GM06990 (cell line): ENCODE results near the gene C1orf94.

ENCODE experiments used
- DNase-seq: peaks from one replicate; pipeline ENCODE4 v3.0.0-alpha.2; 2011; ENCODE audit not compliant: insufficient read length; ENCODE audit errors: extremely low read depth
- H3K27me3 ChIP-seq: replicated peaks from 2 replicates; pipeline ENCODE4 v1.6.0; 2011; ENCODE audit warnings: low read length; ENCODE audit not compliant: control insufficient read depth, insufficient read depth
- H3K36me3 ChIP-seq: 2 replicates; pipeline ENCODE4 v1.5.1; 2011; ENCODE audit warnings: low read length; ENCODE audit not compliant: control insufficient read depth, insufficient read depth
- H3K4me3 ChIP-seq: replicated peaks from 2 replicates; pipeline ENCODE4 v1.5.1; 2011; ENCODE audit warnings: low read depth, mild to moderate bottlenecking, control low read depth, low read length
- TF ChIP-seq, protein P1 (sequence below): IDR thresholded peaks from 2 replicates; pipeline ENCODE4 v1.5.1; 2011; ENCODE audit warnings: low read length, control low read depth, mild to moderate bottlenecking, inconsistent platforms; ENCODE audit not compliant: insufficient read depth, poor library complexity, severe bottlenecking

The C1orf94 gene

DNA sequence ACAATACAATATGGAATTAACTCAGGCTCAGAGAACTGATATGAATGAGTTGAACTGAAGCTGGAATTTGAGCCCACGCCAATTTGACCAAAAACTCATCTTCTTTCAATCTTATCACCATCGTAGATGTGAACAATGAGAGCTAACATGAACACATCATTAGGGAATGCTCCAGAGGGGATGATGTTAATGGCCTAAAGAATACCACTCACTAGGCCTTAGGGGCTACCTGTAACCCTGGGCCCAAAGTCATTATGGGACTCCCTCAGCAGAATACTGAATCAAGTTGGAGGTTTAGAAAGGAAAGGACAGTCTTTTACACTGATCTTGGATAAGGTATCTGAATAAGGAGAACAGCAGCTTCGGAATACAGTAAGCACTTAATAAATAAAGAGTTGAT lies 73.6 kb downstream of the C1orf94 start:
- TF ChIP-seq, protein P1, sequence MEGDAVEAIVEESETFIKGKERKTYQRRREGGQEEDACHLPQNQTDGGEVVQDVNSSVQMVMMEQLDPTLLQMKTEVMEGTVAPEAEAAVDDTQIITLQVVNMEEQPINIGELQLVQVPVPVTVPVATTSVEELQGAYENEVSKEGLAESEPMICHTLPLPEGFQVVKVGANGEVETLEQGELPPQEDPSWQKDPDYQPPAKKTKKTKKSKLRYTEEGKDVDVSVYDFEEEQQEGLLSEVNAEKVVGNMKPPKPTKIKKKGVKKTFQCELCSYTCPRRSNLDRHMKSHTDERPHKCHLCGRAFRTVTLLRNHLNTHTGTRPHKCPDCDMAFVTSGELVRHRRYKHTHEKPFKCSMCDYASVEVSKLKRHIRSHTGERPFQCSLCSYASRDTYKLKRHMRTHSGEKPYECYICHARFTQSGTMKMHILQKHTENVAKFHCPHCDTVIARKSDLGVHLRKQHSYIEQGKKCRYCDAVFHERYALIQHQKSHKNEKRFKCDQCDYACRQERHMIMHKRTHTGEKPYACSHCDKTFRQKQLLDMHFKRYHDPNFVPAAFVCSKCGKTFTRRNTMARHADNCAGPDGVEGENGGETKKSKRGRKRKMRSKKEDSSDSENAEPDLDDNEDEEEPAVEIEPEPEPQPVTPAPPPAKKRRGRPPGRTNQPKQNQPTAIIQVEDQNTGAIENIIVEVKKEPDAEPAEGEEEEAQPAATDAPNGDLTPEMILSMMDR, result no peak
- no peak for DNase-seq
- Histone ChIP-seq H3K4me3 (no peak overlapping the region), H3K27me3 (no peaks in the 10 kb centered on the region), H3K36me3 (no peaks in the 10 kb centered on the region)

DNA sequence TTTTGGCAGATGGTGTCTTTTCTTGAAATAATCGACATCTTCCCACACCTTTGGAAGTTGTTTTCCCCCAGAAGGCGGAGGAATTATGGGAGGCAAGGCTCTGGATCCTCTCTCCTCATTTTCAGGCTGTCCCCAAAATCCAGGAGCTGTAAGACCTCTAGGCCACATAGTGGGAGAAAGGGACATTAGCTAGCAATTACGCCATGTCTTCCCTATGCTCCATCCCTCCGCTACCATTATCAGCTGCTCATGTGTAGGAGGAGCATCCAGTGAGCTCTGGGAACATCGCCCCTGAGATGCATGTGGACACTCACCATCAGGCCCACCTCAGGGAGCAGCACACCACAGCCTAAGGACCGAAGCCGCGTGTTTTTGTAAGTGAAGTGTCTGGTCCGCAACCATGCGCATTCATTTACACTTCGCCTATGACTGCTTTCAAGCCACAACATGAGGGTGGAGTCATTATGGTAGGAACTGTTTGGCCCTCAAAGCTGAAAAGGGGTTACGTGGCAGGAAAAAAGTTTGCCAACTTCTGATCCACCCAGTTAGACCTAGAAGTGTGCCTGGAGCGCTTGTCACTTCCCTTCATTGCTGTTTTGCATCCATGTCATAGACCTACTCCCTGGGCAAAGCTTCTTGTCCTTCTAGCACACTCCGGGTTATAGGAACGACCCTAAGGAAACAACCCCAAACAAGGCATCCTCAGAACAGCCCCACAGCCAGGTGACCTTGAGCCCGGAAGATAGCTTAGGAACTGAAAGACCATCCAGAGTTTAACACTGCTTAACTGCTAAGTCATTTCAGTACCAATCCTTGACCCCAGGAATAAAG lies 85.5 kb downstream of the C1orf94 start:
- TF ChIP-seq, protein P1, result no peak
- no peak for DNase-seq
- no peak overlapping the region for H3K4me3 ChIP-seq
- no peaks in the 10 kb centered on the region for H3K36me3 ChIP-seq
- H3K27me3 ChIP-seq, result peaks cover 2% of the 10 kb centered on the region; the same call in 1 of the 2 replicates

- no peaks in the 10 kb centered on the region for H3K36me3 ChIP-seq
- TF ChIP-seq, protein P1, result no peak
- no peak overlapping the region for H3K4me3 ChIP-seq
- peaks cover 2% of the 10 kb centered on the region; the same call in 1 of the 2 replicates for H3K27me3 ChIP-seq
- no peak for DNase-seq
These were observed 86.2 kb downstream of the C1orf94 start for GRCh38 chr1:34262921-34263320.

- no peak for DNase-seq
- Histone ChIP-seq H3K4me3 (no peak overlapping the region), H3K27me3 (peaks cover 2% of the 10 kb centered on the region; the same call in 1 of the 2 replicates), H3K36me3 (no peaks in the 10 kb centered on the region)
- TF ChIP-seq, protein P1, result no peak
These were observed 86.7 kb downstream of the C1orf94 start for GRCh38 chr1:34263406-34263805.

- DNase-seq, result no peak
- H3K27me3 ChIP-seq, result peaks cover 2% of the 10 kb centered on the region; the same call in 1 of the 2 replicates
- no peak overlapping the region for H3K4me3 ChIP-seq
- no peaks in the 10 kb centered on the region for H3K36me3 ChIP-seq
- TF ChIP-seq, protein P1, result no peak
These were observed 88.7 kb downstream of the C1orf94 start for GRCh38 chr1:34265396-34265795.
